Keratinocyte (primary cell): ENCODE results near the gene GABRB1. TPM values are rescaled to one million over a fixed set of nuclear protein-coding genes. Genes with fewer than 3 reads are reported as not detected.

Experiments used
- DNase-seq: peaks from one replicate; pipeline ENCODE4 v3.0.0-alpha.2; 2011; ENCODE audit warnings: low read depth, missing footprints, low spot score
- FAIRE-seq: peaks from 2 replicates; lab custom pipeline; 2011; peaks lifted over from hg19 to GRCh38; lab: Jason Lieb, UNC
- H2AFZ ChIP-seq: 2 replicates; pipeline ENCODE4 v1.6.0; 2012; ENCODE audit warnings: low read length, control low read depth, inconsistent platforms; ENCODE audit not compliant: control insufficient read depth
- H3K27ac ChIP-seq: 2 replicates; pipeline ENCODE4 v1.5.1; 2011; ENCODE audit warnings: low read length; ENCODE audit not compliant: control insufficient read depth, insufficient read depth
- H3K27me3 ChIP-seq: 3 replicates; pipeline ENCODE4 v1.6.0; 2011; ENCODE audit warnings: low read length; ENCODE audit not compliant: control insufficient read depth, insufficient read depth; ENCODE audit errors: extremely low read depth
- H3K36me3 ChIP-seq, 2 experiments: 2 replicates in 1 of 2; 3 replicates in 1 of 2; pipeline ENCODE4 v1.5.1; 2011; ENCODE audit warnings: low read length in 2 of 2, mild to moderate bottlenecking in 1 of 2; ENCODE audit not compliant: control insufficient read depth in 2 of 2, insufficient read depth in 2 of 2; ENCODE audit errors: extremely low read depth in 1 of 2
- H3K4me1 ChIP-seq: 3 replicates; pipeline ENCODE4 v1.5.1; 2011; ENCODE audit warnings: low read length; ENCODE audit not compliant: control insufficient read depth, insufficient read depth; ENCODE audit errors: extremely low read depth
- H3K4me2 ChIP-seq: 3 replicates; pipeline ENCODE4 v1.6.0; 2011; ENCODE audit warnings: low read depth, low read length; ENCODE audit not compliant: control insufficient read depth, insufficient read depth; ENCODE audit errors: extremely low read depth
- H3K4me3 ChIP-seq, 3 experiments: fragments of 200-600 bp in 1 of 3; sonication (generic) in 1 of 3; 2 replicates in 2 of 3; 3 replicates in 1 of 3; pipeline ENCODE4 v1.5.1; 2011 to 2016; ENCODE audit warnings: low read length in 3 of 3, mild to moderate bottlenecking in 3 of 3, control low read depth in 2 of 3, inconsistent platforms in 1 of 3, low read depth in 1 of 3, mixed read lengths in 1 of 3, mixed run types in 1 of 3, moderate library complexity in 1 of 3; ENCODE audit not compliant: control insufficient read depth in 2 of 3, insufficient read depth in 2 of 3; ENCODE audit errors: extremely low read depth in 1 of 3
- H3K79me2 ChIP-seq: 2 replicates; pipeline ENCODE4 v1.6.0; 2012; ENCODE audit warnings: low read length; ENCODE audit not compliant: control insufficient read depth, insufficient read depth
- H3K9ac ChIP-seq: 3 replicates; pipeline ENCODE4 v1.6.0; 2011; ENCODE audit warnings: low read length; ENCODE audit not compliant: control insufficient read depth, insufficient read depth; ENCODE audit errors: extremely low read depth
- H3K9me1 ChIP-seq: 3 replicates; pipeline ENCODE4 v1.6.0; 2011; ENCODE audit warnings: low read length; ENCODE audit not compliant: control insufficient read depth, insufficient read depth; ENCODE audit errors: extremely low read depth
- H3K9me3 ChIP-seq: 2 replicates; pipeline ENCODE4 v1.5.1; 2012; ENCODE audit warnings: low read depth, low read length; ENCODE audit not compliant: control insufficient read depth
- H4K20me1 ChIP-seq: 3 replicates; pipeline ENCODE4 v1.6.0; 2011; ENCODE audit warnings: low read length; ENCODE audit not compliant: control insufficient read depth, insufficient read depth; ENCODE audit errors: extremely low read depth
- EZH2 ChIP-seq: IDR thresholded peaks from one replicate; pipeline ENCODE4 v1.6.1; 2012; ENCODE audit warnings: inconsistent platforms, mild to moderate bottlenecking, low read length, moderate library complexity
- dilution Hi-C: fragments of 300-500 bp; cut with MboI; formaldehyde crosslinking; loops from one replicate; pipeline ENCODE4 v1.7.0; 2020; ENCODE audit warnings: low sequenced_read_pairs; ENCODE audit not compliant: extremely low pct_ligation_motif_present
- polyA plus RNA-seq, 5 experiments: library from polyadenylated mRNA; depleted of rRNA in 3 of 5; stranded (reverse) in 3 of 5; stranded (forward) in 1 of 5; unstranded in 1 of 5; fragments of >200 nt; gene quantifications; 1 replicate in 1 of 5; 2 replicates in 3 of 5; 3 replicates in 1 of 5; pipeline versions ENCODE4 v1.2.1 to v1.2.3, GENCODE V29; 2011 to 2012; ENCODE audit warnings: missing spikeins in 2 of 5, low read depth in 1 of 5, low replicate concordance in 1 of 5
- TF ChIP-seq, protein P1 (sequence below), 3 experiments: IDR thresholded peaks in 1 of 3; conservative IDR thresholded peaks in 1 of 3; optimal IDR thresholded peaks in 1 of 3; 2 replicates in 2 of 3; 3 replicates in 1 of 3; pipeline versions ENCODE3 to v1.5.1; 2011; ENCODE audit warnings: low read length in 3 of 3, mild to moderate bottlenecking in 3 of 3, moderate library complexity in 2 of 3, control low read depth in 1 of 3, inconsistent platforms in 1 of 3; ENCODE audit not compliant: insufficient read depth in 2 of 3; ENCODE audit errors: extremely low read depth in 1 of 3

Gene GABRB1
- polyA plus RNA-seq, 1 donor (not counting 4 experiments of a cell fraction or from before 2014, with no cell fraction given), result not detected

DNA sequence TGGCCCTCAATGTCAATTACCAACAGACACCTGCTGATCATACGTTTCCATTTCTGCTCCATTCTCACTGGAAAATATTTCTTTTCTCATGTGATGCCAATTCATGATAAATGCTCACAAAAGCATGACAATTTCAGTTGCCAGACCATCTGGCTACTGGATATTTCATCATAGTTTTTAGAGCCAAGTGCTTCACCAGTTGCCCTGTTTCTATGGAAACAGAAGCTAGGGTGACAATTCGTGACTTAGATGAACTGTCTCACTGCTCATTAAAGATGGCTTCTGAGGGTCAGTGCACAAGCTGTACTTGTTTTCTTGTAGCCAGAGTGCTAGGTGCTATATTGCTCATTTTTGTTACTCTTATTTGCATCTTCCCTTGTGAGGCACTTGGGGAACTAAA lies 247.3 kb downstream of the GABRB1 start:
- Histone ChIP-seq H2AFZ (no peak overlapping the region), H3K27ac (no peak overlapping the region), H3K9me3 (no peaks in the 10 kb centered on the region), H3K36me3 (no peaks in the 10 kb centered on the region), H3K9ac (no peak overlapping the region), H3K4me3 (no peak overlapping the region), H3K4me1 (no peaks in the 10 kb centered on the region), H3K27me3 (no peaks in the 10 kb centered on the region), H3K9me1 (no peaks in the 10 kb centered on the region), H4K20me1 (no peaks in the 10 kb centered on the region), H3K79me2 (no peaks in the 10 kb centered on the region), H3K4me2 (no peak overlapping the region)
- DNase-seq (no peak), FAIRE-seq (no peak)
- TF ChIP-seq EZH2, result no peak
- TF ChIP-seq, protein P1, sequence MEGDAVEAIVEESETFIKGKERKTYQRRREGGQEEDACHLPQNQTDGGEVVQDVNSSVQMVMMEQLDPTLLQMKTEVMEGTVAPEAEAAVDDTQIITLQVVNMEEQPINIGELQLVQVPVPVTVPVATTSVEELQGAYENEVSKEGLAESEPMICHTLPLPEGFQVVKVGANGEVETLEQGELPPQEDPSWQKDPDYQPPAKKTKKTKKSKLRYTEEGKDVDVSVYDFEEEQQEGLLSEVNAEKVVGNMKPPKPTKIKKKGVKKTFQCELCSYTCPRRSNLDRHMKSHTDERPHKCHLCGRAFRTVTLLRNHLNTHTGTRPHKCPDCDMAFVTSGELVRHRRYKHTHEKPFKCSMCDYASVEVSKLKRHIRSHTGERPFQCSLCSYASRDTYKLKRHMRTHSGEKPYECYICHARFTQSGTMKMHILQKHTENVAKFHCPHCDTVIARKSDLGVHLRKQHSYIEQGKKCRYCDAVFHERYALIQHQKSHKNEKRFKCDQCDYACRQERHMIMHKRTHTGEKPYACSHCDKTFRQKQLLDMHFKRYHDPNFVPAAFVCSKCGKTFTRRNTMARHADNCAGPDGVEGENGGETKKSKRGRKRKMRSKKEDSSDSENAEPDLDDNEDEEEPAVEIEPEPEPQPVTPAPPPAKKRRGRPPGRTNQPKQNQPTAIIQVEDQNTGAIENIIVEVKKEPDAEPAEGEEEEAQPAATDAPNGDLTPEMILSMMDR (optimal IDR thresholded peaks at IDR 0.05 in 1 of 3, IDR thresholded peaks at IDR 0.05 in 1 of 3, conservative IDR thresholded peaks at IDR 0.05 in 1 of 3; ENCODE audit: extremely low read depth in 1 of 3, insufficient read depth in 2 of 3, low read length in 3 of 3), result no peak
- dilution Hi-C loops, result no loop called here

DNA sequence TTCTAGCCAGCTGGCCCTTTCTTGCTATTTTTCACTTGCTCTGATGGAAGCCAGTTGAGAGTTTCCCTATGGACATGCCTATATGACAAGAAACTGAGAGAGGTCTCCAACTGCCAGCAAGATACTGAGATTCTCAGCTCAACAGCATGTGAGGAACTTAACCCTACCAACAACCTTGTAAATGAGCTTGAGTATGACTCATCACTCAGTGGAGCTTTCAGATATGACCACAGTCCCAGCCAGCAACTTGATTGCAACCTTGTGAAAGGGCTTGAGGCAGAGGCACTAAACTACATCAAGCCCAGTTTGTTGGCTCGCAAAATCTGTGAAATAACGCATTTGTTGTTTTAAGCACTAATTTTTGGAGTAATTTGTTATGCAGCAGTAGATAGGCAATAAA lies 256.4 kb downstream of the GABRB1 start:
- Histone ChIP-seq H3K9me3 (no peaks in the 10 kb centered on the region), H2AFZ (no peak overlapping the region), H3K79me2 (no peaks in the 10 kb centered on the region), H3K27ac (no peak overlapping the region), H4K20me1 (no peaks in the 10 kb centered on the region), H3K4me3 (no peak overlapping the region), H3K36me3 (no peaks in the 10 kb centered on the region), H3K27me3 (no peaks in the 10 kb centered on the region), H3K4me2 (no peak overlapping the region), H3K4me1 (no peaks in the 10 kb centered on the region), H3K9ac (no peak overlapping the region), H3K9me1 (no peaks in the 10 kb centered on the region)
- no peak for DNase-seq
- no peak for FAIRE-seq
- dilution Hi-C loops, result no loop called here
- TF ChIP-seq, protein P1 (optimal IDR thresholded peaks at IDR 0.05 in 1 of 3, IDR thresholded peaks at IDR 0.05 in 1 of 3, conservative IDR thresholded peaks at IDR 0.05 in 1 of 3; ENCODE audit: extremely low read depth in 1 of 3, insufficient read depth in 2 of 3, low read length in 3 of 3), result no peak
- TF ChIP-seq EZH2, result no peak
